NCI-H146 treated with DMSO at 0.1 percent for 48 hours (cell line): Measurements from ENCODE around the gene JAG1.
"Not testable (repeated sequence)": the region's sequence is repeated elsewhere in the genome, so short reads cannot be mapped to it uniquely, and the experiment has no call there.

Source experiments
- DNase-seq: peaks from one replicate; lab custom pipeline; 2025; ENCODE audit not compliant: unreplicated experiment; lab: John Stamatoyannopoulos, UW

JAG1 gene

GRCh38 chr20:10613911-10614310 lies 59.9 kb downstream of the JAG1 start:
- DNase-seq: no peak

GRCh38 chr20:10613426-10613825 lies 60.4 kb downstream of the JAG1 start:
- DNase-seq: not testable (repeated sequence)

DNA sequence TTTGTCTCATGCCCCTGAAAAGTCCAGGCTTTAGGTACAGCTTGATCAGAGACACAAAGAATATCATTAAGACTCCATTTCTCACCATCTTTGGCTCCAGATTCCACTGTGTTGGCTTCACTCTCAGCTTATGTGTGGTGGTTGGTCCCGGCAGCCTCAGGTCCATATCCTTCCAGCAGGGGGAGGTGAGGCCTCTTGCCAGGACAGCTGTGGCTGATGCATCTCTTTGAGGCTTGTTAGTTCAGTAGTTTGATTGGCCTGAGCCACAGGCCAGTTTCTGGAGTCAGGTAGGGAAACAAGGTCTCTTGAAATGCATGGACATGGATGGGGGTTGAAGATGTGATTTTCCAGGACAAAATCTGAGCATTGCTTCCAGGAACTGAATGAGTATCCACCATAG lies 62.4 kb downstream of the JAG1 start:
- peak; percentile 9 for DNase-seq

DNA sequence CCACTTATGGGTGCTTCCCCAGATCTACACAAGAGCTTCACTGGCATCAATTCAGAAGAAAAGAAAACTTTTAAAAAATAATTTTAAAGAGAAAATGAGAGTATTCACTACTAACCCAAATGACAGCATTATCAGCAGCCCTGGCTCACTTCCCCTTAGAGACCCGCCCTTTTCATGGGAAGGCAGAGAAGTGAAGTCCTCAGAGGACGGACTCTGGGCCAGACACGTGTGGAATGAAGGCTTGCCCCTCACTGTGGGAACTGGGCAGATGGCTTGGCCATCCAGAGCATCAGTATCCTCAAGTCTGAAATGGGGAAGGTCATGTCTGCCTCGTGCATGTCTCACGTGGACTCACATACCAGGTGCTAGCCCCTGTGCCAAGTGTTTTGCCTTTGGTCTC lies 63.5 kb downstream of the JAG1 start:
- DNase-seq: no peak

DNA sequence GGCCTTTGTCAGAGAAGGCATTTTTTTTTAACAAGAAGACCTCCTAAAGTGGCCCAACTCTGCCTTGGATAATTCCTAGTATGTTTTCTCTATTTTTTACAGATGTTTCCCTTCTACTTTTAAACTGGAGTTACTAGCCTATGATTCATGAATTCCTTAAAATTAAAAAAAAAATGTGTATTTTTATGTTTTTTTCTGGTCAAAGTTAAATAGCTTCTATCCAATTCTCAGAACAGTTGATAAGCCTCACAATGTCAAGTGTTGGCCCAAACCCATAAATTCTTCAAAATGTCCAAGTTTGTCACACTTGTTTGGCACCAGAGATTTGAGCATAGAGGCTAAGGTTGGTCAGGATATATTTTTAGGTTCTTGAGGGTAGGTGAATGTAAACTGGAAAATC lies 64.0 kb downstream of the JAG1 start:
- no peak for DNase-seq

DNA sequence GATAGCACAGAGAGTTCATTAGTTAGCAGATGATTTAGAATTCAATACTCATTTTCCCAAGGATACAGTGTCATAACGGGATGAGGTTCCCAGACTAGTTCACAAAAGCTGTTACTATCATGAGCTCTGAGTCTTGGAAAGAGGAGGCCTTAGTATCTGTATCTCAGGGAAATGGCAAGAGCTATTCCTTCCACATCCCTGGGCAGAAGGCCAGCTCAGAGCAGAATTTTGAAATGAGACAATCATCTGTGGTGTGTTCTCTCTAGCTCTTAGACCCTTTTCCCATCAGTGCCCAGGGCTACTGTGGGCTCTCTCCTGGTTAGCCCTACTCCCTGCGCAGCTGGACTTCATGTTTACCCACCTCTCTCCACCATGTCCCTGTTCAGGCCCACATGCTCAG lies 64.5 kb downstream of the JAG1 start:
- no peak for DNase-seq

- no peak for DNase-seq
Observed at GRCh38 chr20:10605547-10606195, 68.1 kb downstream of the JAG1 start.

DNA sequence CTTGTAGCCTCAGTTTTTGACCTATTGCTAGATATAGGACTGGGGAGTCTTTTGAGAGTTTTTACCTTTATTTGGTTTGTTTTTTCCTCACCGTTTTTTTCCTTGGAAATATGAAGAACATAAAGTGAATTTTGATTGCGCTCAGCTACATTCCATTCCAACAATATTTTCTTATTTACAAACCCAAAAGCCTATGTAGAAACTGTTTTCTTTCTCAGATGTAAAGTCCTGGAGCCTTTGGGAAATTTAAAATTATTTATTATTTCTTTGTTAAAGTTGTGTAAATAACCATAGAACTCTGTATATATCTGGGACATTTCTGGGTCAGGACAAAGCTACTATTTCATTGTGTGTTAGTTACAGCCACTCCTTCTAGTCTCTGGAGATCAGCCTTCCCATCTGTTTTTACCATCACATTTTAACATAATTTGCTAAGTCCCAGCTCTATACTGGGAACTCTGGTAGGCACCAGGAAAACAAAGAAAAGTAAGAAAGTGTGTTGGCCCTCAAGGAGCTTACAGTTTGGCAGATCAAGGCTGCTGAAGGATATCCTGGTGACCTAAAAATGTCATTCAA lies 68.8 kb downstream of the JAG1 start:
- DNase-seq: no peak

GRCh38 chr20:10603971-10604864 lies 69.6 kb downstream of the JAG1 start:
- no peak for DNase-seq

- DNase-seq: no peak
Observed at GRCh38 chr20:10603378-10603777, 70.4 kb downstream of the JAG1 start.

DNA sequence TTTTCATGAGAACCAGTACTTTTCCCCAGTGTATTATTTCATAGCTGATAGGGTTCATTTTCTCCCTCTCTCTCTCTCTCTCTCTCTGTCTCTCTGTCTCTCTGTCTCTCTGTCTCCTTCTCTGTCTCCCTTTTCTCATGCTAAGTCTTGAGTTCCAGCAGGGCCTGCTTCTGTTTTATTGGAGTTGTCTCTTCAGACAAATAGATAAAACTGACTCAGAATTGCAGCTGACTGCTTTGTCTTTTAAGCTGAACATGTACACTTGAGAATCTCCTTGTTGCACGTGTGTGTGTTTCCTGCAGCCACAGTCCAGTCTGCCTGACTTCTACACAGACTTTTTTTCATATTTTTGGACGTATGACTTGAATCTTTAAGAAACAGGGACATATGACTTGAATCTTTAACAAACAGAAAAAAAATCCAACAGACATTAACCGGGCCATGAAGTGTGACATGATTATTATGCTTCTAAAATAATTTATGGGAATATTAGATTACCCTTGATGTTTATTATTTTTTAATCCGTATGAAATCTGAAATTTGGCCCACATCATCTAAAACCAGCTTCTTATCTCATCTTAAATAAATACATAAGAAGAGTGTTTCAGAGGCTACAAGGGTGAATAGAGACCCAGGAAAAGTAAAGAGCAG lies 71.5 kb downstream of the JAG1 start:
- DNase-seq: no peak

DNA sequence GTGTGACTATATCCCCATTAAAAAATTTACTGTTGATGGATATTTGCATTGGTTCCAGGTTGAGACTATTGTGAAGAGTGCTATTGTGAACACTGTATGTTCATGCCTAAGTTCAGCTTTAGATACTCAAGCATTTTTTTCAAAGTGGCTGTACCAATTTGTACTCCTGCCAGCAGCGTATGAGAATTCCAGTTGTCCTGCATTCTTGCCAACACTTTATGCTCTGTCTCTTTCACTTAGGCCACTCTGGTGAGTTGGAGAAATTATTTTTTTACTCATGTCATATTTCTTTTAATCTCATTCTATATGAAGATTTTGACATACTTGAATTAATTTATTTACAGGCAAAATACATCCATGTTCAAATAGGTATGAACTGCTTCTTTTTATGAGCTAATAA lies 76.2 kb downstream of the JAG1 start:
- DNase-seq: no peak

GRCh38 chr20:10596710-10597121 lies 77.1 kb downstream of the JAG1 start:
- no peak for DNase-seq

- DNase-seq: no peak
Observed at GRCh38 chr20:10595985-10596384, 77.8 kb downstream of the JAG1 start.

DNA sequence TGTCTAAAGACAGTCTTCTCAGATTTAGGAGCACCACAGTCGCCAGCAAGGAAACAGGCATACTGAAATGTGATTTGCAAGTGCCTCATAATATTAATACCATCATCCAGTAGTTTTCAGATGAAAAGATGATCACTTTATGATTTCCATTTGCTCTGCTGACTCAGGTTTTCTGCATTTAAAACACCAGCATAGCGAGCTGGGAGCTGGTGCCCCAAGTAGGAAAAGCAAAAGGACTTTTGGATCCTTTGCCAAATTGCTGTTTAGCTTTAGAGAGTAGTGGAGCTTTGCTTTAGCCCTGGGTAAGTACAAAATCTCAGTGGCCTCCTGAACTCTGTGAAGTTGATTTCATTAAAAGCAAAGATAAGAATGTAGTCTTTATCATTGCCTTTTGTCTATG lies 78.5 kb downstream of the JAG1 start:
- no peak for DNase-seq

DNA sequence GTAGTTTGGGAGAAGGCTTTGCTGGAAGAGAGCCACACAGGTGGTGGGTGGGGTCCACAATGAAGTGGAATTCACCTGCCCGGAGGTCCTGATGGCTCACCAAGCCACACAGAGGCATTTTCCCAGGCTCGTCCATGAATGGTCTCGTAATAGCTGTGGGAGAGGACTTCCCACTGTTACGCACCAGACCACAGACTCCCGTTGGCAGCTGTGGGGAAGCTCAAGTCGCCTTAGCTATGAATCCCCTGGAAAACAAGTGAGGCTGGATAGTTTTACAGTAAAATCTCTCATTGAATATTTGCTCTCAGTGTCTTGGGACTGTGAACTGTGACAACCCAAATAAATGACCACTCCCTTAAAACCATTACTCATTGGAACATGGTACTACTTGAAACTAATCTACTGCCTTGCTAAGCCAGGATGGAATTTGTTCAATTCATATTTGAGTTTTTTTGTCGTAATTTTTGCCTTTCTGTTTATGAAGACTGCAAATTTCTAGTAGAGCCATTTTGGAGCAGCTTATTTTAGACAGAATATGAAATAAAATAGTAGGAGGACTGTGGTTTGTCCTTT lies 79.4 kb downstream of the JAG1 start:
- no peak for DNase-seq

- no peak for DNase-seq
Observed at GRCh38 chr20:10591946-10592521, 81.8 kb downstream of the JAG1 start.

DNA sequence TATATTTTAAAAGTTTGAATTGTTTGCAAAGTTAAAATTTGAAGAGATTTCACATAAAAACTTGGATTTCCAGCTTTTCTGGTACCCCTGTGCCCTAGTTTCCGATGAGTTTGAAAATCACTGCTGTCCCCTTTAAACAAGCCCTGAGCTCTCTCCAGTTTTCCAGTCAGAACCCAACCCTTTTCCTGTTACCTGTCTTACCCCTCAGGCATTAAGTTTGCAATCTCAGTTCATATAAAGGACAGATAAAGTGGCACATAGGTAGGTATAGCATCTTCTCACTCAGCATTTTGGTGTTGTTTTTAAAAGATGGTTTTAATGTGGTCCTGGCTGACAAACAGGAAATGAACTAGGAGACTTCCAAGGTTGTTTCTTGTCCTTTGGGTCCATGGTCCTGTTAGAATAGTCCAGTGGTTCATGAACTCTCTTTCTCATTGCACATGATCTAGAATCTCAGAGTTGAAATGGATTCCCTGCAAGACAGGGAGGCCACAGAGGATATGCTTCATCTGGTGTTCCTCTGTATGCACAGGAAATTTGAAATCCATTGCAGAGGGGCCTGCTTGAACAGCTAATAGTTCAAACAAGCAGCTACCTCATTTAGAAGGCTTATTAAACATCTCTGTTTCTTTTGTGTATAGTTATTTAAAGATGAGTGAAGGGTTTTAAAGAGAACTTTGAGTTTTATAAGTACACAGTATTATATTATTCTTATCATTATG lies 82.7 kb downstream of the JAG1 start:
- DNase-seq: no peak

DNA sequence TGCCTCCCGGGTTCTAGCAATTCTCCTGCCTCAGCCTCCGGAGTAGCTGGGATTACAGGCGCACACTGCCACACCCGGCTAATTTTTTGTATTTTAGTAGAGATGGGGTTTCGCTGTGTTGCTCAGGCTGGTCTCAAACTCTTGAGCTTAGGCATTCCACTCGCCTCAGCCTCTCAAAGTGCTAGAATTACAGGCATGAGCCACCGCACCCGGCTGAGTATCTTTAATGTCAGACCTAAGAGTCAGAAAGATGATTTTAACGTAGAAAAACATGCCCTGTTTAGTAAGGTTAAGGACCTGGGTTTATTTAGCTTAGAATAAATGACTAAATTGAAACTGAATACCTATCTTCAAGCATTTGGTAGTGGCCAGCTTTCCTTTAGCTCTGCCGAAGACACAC lies 83.4 kb downstream of the JAG1 start:
- DNase-seq: not testable (repeated sequence)
